Measurements from ENCODE around the gene AP1S2. TPM values are rescaled to one million over a fixed set of nuclear protein-coding genes. Genes with fewer than 3 reads are reported as not detected.

Gene AP1S2
- total RNA-seq, 4 donors from 2014 or later = 15.8 to 32.5 (median 19.5) TPM

DNA sequence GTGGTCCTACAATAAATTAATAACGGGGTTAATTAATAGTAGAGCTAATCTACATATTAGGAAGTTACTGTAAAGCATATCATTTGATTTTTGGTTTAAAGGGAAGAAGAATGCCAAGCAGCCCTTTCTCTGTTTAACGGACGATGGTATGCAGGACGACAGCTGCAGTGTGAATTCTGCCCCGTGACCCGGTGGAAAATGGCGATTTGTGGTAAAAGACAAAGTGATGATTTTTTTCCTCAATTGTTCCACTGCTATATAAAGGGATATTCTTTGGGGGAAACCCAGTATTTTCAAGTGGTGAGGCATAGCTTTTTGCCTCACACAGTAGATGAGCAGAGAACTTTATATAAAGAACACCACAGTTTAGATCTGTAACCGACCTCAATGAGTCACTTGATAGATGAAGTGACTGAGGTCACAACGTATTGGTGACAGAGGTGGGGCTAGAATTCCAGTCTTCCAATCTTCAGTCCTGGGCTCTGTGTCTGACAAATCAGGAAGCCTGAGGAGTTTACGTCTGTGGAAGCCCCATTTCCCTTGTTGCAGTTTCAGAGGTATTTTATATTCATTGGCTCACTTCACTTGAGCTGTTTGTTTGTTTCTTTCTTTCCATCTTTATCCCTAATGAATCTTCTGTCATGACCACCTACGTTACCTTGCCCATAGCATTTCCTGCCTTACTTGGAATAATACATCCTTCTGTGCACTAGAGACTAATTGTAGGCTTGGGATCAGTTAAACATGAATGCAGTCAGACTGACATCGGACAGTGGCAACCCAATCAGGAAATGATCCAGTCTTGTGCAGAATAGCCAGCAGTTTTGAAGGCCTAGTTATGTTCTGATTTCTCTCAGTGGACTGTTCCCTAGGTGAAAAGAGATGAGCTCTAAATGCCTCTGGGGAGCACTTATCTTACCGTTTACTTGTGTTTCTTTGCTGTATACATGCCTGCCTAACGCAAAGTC is 34.2 kb downstream of the AP1S2 start:
- H3K36me3 ChIP-seq = peaks cover 29% of the 10 kb centered on the region
- no peak overlapping the region for H3K27ac ChIP-seq
- H3K4me1 ChIP-seq = no peaks in the 10 kb centered on the region
- no peak overlapping the region for H3K4me3 ChIP-seq
- no peak for TF ChIP-seq EP300 (IDR thresholded peaks at IDR 0.05)
- no peak for TF ChIP-seq POLR2A (IDR thresholded peaks at IDR 0.05)
- no peak for TF ChIP-seq POLR2AphosphoS5 (IDR thresholded peaks at IDR 0.05)
- TF ChIP-seq, protein P1, sequence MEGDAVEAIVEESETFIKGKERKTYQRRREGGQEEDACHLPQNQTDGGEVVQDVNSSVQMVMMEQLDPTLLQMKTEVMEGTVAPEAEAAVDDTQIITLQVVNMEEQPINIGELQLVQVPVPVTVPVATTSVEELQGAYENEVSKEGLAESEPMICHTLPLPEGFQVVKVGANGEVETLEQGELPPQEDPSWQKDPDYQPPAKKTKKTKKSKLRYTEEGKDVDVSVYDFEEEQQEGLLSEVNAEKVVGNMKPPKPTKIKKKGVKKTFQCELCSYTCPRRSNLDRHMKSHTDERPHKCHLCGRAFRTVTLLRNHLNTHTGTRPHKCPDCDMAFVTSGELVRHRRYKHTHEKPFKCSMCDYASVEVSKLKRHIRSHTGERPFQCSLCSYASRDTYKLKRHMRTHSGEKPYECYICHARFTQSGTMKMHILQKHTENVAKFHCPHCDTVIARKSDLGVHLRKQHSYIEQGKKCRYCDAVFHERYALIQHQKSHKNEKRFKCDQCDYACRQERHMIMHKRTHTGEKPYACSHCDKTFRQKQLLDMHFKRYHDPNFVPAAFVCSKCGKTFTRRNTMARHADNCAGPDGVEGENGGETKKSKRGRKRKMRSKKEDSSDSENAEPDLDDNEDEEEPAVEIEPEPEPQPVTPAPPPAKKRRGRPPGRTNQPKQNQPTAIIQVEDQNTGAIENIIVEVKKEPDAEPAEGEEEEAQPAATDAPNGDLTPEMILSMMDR (IDR thresholded peaks at IDR 0.05) = no peak
- no peaks in the 10 kb centered on the region for H3K27me3 ChIP-seq
- WGBS = 85% methylated on average over 14 of the region's 14 CpGs
- no peak for DNase-seq (ENCODE audit: low spot score in 2 of 2)
- H3K9me3 ChIP-seq = no peaks in the 10 kb centered on the region

DNA sequence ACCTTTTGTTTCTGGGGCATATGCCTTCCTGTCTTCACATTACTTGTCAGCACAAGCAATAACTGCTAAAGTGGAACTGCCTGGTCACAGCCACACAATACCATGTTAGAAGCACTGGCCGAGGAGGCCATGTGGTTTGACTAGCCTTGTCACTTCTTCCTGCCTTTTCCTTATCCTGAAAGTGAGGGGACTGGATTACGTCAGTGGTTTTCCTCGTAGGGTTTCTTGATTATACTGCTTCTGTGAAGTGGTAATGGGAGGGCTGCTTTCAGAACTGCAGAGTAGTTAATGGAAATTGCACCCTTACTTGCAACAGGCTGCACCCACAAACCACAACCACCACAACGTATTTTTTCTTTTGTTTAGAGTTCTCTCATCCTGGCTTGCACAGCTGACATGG is 37.7 kb downstream of the AP1S2 start:
- TF ChIP-seq EP300 (IDR thresholded peaks at IDR 0.05) = no peak
- TF ChIP-seq, protein P1 (IDR thresholded peaks at IDR 0.05) = no peak
- Histone ChIP-seq H3K9me3 (no peaks in the 10 kb centered on the region), H3K27me3 (no peaks in the 10 kb centered on the region), H3K27ac (no peak overlapping the region), H3K36me3 (peaks cover 24% of the 10 kb centered on the region), H3K4me1 (no peaks in the 10 kb centered on the region), H3K4me3 (no peak overlapping the region)
- WGBS = 80% methylated on average over 4 of the region's 4 CpGs
- DNase-seq (ENCODE audit: low spot score in 2 of 2) = no peak

DNA sequence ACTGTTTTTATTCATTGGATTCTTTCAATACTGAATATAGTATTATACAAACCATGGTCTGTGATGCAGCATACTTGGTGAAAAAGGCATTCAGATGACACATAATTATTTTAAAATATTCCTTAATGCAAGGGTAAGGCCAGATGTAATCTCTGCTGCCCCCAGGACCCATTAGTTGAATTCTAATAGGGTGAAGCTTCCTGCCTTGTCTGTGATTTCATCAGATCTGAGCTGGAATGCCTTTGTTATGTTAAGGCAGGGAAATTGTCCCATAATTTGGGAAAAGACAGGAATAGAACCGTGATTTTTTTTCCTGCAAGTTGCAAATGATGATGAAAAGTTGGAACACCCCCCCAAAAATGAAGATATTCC is 38.2 kb downstream of the AP1S2 start:
- Histone ChIP-seq H3K36me3 (peaks cover 25% of the 10 kb centered on the region), H3K9me3 (no peaks in the 10 kb centered on the region), H3K27me3 (no peaks in the 10 kb centered on the region), H3K27ac (no peak overlapping the region), H3K4me3 (no peak overlapping the region), H3K4me1 (no peaks in the 10 kb centered on the region)
- WGBS = 91% methylated on average over 1 of the region's 1 CpG
- no peak for DNase-seq (ENCODE audit: low spot score in 2 of 2)
- TF ChIP-seq POLR2AphosphoS5 (IDR thresholded peaks at IDR 0.05) (no peak), EP300 (IDR thresholded peaks at IDR 0.05) (no peak), POLR2A (IDR thresholded peaks at IDR 0.05) (no peak)
- TF ChIP-seq, protein P1 (IDR thresholded peaks at IDR 0.05) = no peak

DNA sequence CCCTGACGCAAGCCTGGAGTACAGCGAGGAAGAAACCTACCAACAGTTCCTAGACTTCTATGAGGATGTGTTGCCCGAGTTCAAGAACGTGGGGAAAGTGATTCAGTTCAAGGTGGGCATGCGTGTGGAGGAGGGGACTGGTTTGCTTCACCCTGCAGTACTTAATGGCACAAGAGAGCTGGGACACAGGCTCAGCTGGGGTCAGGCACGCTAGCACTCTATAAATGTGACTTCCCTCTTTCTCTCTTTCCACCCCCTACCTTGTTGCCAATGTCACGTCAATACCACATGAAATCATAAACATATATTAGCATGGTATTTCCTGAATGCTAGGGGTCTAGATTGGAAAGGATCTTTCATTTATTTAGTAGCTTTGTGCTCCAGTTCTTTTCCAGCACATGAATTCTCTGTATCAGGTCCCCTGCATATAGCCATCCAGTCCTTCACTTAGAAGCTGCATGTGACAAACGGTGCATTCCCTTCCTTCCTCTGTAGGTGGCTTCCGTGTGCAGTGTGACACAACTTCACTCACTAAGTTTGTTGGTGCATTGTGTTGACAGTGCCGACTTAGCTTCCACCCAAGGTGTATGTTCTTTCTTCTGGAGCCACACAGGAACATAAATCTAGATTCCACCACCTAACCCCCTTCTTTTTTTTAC is 38.7 kb downstream of the AP1S2 start:
- no peaks in the 10 kb centered on the region for H3K9me3 ChIP-seq
- H3K4me1 ChIP-seq = no peaks in the 10 kb centered on the region
- 80% methylated on average over 10 of the region's 10 CpGs for WGBS
- H3K4me3 ChIP-seq = no peak overlapping the region
- H3K27ac ChIP-seq = no peak overlapping the region
- peaks cover 23% of the 10 kb centered on the region for H3K36me3 ChIP-seq
- H3K27me3 ChIP-seq = no peaks in the 10 kb centered on the region
- DNase-seq (ENCODE audit: low spot score in 2 of 2) = no peak
- TF ChIP-seq POLR2AphosphoS5 (IDR thresholded peaks at IDR 0.05) = no peak

DNA sequence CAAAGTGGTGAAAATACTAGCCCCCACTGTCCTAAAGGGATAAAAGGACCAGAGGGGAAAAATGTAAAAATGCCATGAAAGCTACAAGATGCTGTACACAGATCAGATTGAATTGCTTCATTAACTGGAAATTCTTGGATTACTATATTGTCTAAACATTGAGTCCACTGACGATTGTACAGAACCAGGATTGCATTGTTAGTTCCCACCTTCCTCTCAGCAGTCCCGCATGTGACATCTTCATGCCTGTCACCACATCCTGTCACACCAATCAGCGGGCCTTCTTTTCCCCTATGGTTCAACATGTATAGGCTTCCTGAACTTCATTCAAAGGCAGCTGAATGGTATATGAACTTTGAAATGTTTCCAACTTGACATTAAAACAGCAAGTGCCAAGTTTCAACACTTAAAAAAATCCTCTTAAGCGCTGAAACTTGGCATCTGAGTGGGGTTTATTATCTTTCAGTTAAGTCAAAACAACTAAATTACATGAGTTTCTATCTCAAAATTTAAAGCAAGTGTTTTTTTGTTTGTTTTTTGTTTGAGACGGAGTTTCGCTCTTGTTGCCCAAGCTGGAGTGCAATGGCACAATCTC is 39.7 kb downstream of the AP1S2 start:
- H3K27me3 ChIP-seq = no peaks in the 10 kb centered on the region
- DNase-seq (ENCODE audit: low spot score in 2 of 2) = no peak
- no peak overlapping the region for H3K27ac ChIP-seq
- no peaks in the 10 kb centered on the region for H3K4me1 ChIP-seq
- no peak overlapping the region for H3K4me3 ChIP-seq
- H3K9me3 ChIP-seq = no peaks in the 10 kb centered on the region
- peaks cover 21% of the 10 kb centered on the region for H3K36me3 ChIP-seq
- WGBS = 90% methylated on average over 6 of the region's 6 CpGs
- TF ChIP-seq, protein P1 (IDR thresholded peaks at IDR 0.05) = no peak
- TF ChIP-seq EP300 (IDR thresholded peaks at IDR 0.05) = no peak
- no peak for TF ChIP-seq POLR2A (IDR thresholded peaks at IDR 0.05)
- TF ChIP-seq POLR2AphosphoS5 (IDR thresholded peaks at IDR 0.05) = no peak

All from suprapubic skin (tissue), 4 donors.